Fibroblast of skin of right biceps (primary cell): ENCODE measurements around the gene SYCN.
A peak's percentile ranks its signal among the peaks of the same experiment; 100 is the strongest.
"Not testable (repeated sequence)": the region's sequence is repeated elsewhere in the genome, so short reads cannot be mapped to it uniquely, and the experiment has no call there.

ENCODE experiments used
- DNase-seq: peaks from one replicate; pipeline ENCODE4 v3.0.0-alpha.2; 2013

Gene SYCN

DNA sequence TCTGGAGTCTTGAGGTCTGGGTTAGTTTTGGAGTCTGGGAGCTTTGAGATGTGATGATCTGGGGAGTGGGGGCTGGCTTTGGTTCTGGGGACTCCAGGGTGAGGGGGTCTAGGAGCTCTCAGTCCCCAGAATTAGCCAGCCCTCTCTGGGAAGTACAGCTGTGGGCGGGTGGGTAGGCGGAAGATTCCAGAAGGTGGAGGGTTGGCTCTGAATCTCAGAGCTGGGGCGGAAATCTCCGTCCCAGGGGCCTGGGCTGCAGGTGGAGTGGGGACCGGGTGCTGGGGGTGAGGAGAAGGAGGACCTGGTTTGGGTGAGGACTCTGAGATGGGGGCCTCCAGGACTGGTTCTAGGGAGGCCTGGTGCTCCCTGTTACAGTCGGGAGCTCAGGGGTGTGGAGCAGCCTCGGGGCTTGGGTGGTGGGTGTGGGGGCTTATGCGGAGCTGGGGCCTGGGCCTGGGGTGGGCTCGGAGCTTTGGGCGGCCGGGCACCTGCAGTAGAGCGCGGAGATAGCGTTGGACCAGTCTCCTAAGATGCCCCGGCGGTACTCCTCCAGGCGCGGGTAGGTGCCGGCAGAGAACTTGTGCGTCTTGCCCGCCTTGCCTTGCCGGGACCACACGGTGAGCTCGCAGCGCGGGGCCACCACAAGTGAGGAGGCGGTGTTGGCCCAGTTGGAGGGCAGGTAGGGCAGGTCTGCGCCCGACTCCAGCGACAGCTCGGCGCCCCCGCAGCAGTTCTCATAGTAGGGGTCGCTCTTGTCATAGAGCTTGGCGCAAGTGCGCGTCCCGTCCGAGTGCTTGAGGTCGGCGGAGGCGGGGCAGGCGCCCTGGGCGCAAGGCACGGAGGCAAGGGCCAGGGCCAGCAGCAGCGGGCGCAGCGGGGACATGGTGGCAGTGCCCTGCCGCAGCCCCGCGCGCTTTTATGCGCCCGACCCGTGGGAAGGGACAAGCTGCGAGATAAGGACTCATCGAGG, at the start of gene SYCN:
TSS of gene SYCN (minus strand) at position 892 of the 970 bp plus-strand sequence. CDS start at position 883, 9 bp downstream.
- DNase-seq, result no peak

DNA sequence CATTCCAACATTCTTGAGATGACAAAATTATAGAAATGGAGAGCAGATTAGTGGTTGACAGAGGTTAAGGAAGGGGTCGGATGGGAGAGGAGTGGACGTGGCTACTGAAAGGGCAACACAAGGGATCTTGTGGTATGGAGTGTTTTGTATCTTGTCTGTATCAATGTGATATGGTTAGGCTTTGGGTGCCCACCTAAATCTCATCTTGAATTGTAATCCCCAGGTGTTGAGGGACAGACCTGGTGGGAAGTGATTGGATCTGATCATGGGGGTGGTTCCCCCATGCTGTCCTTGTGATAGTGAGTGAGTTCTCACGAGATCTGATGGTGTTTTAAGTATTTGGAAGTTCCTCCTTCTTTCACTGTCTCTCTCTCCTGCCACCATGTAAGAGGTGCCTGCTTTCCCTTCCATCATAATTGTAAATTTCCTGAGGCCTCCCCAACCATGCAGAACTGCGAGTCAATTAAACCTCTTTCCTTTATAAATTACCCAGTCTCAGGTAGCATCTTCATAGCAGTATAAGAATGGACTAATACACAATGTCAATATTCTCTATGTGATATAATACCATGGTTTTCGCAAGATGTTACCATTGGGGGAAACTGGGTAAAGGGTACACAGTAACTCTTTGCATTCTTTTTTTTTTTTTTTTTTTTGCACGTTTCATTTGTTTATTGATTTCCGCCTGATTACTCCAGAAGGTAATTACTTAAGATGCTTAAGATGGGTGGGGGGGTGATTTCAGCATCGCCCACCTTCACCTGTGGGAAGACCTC, 49.5 kb upstream of the SYCN start:
- no peak for DNase-seq

- no peak for DNase-seq
Observed at GRCh38 chr19:39252458-39252857, 48.4 kb upstream of the SYCN start.

DNA sequence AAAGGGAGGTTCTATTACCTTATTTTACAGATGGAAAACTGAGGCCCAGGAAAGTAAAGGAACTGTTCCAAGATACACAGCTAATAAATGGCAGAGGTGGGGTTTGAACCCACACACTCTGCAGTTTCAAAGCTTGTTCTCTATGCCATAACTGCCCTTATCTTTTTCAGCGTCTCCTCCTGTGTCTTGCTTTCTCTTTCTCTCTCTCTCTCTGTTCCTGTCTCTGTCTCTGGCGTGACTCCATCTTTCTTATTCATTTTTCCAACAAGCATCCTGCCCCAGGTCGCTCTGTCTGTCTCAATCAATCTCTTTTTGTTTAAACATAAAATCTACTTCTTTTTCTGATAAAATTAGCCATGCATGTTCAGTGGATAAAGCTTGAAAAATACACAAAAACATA, 47.8 kb upstream of the SYCN start:
- DNase-seq, result no peak

GRCh38 chr19:39251081-39251480, 47.0 kb upstream of the SYCN start:
- DNase-seq, result no peak

- no peak for DNase-seq
Observed at GRCh38 chr19:39248806-39249205, 44.7 kb upstream of the SYCN start, which contains the start of gene IFNL4. Gene IFNL4, minus strand, starts transcription at chr19:39248856.

DNA sequence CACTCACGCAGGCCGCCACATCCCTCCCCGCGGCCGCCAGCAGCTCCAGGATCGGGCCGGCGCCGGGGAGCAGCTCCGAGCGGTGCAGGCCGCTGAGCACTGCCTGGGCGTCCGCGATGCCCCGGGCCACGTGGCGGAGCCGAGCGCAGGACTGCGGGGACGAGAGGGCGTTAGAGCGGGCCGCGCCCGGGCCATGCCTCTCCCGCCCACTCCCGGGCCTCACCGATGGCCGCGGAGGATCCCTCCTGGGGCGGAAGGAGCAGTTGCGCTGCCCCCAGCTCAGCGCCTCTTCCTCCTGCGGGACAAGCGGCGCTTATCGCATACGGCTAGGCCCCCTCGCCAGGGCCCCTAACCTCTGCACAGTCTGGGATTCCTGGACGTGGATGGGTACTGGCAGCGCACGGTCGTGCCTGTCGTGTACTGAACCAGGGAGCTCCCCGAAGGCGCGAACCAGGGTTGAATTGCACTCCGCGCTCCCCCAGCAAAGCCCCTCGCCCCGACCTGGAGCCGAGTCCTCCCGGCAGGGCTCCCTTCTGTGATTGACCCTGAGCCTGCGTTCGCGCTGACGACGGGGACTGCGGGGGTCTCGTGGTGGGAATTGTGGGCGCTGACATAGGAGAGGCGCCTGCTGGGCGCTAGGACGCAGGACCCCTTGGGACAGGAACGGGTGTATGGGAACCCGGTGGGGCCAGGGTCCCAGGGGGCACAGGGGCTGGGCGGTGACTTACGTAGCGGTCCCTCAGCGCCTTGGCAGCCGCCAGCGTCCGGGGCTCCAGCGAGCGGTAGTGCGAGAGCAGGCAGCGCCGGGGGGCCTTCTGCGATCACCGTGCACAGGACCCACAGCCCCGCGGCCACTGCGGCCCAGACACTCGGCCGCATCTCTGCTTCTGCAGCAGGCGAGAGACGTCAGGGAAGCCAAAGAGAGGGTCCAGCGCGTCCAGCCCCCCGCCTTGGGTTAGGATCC, 43.9 kb upstream of the SYCN start:
- peak; percentile 5 for DNase-seq

GRCh38 chr19:39246951-39247669, 43.0 kb upstream of the SYCN start:
- peak; percentile 23 for DNase-seq

DNA sequence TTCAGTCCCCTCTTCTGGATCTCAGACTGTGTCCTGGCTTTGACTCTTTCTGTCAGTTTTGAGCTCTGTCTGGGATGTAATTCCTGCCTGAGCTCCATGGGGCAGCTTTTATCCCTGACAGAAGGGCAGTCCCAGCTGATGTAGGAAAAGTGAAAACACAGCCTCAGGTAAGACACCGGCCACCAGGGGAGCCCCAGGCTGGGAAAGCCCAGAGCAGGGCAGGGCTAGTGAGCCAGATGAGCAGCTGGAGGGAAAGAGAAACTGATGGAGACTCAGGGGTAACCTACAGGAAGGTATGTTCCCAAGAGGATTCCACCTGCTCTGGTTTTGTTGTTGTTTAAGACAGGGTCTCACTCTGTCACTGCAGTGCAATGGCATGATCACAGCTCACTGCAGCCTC, 41.1 kb upstream of the SYCN start:
- DNase-seq, result not testable (repeated sequence)

- DNase-seq, result not testable (repeated sequence)
Observed at GRCh38 chr19:39244410-39245100, 40.5 kb upstream of the SYCN start, which contains the start of gene IFNL3. Gene IFNL3, minus strand, starts transcription at chr19:39245006. Its CDS starts 39 bp downstream, at chr19:39244967.

- not testable (repeated sequence) for DNase-seq
Observed at GRCh38 chr19:39243741-39244140, 39.7 kb upstream of the SYCN start.

DNA sequence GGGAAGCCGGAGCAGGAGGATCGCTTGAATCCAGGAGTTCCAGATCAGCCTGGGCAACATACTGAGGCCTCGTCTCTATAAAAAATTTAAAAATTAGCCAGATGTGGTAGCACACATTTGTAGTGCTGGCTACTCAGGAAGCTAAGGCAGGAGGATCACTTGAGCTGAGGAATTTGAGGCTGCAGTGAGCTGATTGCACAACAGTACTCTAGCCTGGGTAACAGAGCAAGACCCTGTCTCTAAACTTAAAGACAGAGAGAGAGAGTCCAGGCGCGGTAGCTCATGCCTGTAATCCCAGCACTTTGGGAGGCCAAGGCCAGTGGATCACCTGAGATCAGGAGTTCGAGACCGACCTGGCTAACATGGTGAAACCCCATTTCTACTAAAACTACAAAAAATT, 36.4 kb upstream of the SYCN start:
- no peak for DNase-seq

- DNase-seq, result no peak
Observed at GRCh38 chr19:39238944-39239343, 34.9 kb upstream of the SYCN start.

- DNase-seq, result no peak
Observed at GRCh38 chr19:39238209-39238608, 34.1 kb upstream of the SYCN start.

- DNase-seq, result no peak
Observed at GRCh38 chr19:39237200-39238184, 33.4 kb upstream of the SYCN start.

GRCh38 chr19:39236527-39236926, 32.5 kb upstream of the SYCN start:
- DNase-seq, result no peak

GRCh38 chr19:39232708-39233107, 28.6 kb upstream of the SYCN start:
- DNase-seq, result no peak

DNA sequence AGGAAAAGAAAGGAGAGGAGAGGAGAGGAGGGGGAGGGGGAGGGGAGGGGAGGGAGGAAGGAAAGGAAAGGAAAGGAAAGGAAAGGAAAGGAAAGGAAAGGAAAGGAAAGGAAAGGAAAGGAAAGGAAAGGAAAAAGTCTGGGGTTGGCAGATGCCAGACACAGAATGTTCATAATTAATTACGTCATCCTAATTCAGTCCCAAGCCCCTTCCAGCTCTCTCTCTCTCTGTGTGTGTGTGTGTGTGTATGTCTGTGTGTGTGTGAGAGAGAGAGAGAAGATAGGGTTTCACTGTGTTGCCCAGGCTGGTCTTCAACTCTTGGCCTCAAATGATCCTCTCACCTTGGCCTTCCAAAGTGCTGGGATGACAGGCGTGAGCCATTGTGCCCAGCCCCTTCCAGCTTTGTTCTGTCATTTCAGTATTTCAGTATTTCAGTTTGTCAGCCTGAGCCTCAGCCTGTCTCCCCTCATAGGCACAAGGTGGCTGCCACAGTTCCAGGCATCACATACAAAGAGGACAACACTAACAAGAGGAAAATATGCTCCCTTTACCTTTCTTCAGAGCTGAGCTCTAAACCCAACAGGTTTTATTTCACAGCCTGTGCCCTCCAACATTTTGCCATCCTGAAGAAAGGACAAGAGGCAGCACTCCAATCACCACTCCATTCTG, 26.2 kb upstream of the SYCN start:
- no peak for DNase-seq

- DNase-seq, result no peak
Observed at GRCh38 chr19:39224910-39225309, 20.8 kb upstream of the SYCN start.
